HG03045 (cell line): ENCODE measurements around the gene CRABP2.

Experiments
- ATAC-seq: cut with Tn5 transposase; IDR thresholded peaks from one replicate; pipeline ENCODE4 v1.9.1; 2021; ENCODE audit warnings: mild to moderate bottlenecking, moderate library complexity; ENCODE audit not compliant: unreplicated experiment

CRABP2 gene

DNA sequence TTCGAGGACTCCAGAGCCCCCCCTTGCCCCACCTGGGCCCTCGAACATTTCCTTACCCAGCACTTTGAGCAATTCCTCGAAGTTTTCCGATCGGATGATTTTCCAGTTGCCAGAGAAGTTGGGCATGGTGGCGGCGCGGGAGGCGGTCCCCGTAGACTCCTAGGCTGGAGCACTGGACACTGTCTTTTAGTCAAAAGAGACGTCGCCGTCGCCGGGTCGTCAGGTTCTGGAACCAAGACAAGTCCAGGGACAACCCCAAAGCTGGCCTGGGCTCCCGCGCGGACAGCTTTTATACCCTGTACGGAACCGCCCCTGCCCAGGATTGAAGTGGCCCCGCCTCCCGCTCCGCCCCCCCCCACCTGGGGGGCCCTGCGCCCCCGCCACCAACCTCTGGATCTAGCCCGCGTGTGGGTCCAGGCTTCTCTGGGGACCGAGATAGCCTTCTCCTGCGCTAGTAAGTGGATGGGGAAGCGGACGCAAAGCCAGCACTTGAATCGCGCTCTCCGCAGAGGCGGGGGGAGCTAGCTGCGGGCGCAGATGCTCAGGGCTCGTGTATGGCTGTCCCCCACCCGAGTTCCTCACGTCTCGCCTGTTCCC lies at the start of gene CRABP2:
TSS of gene CRABP2 (minus strand) at position 263 of the 597 bp plus-strand sequence. CDS start at position 126, 137 bp downstream.
- ATAC-seq: no peak

- ATAC-seq: no peak
Observed at GRCh38 chr1:156754219-156754618, 48.8 kb upstream of the CRABP2 start.

GRCh38 chr1:156752843-156753482 lies 47.6 kb upstream of the CRABP2 start:
- ATAC-seq: no peak

DNA sequence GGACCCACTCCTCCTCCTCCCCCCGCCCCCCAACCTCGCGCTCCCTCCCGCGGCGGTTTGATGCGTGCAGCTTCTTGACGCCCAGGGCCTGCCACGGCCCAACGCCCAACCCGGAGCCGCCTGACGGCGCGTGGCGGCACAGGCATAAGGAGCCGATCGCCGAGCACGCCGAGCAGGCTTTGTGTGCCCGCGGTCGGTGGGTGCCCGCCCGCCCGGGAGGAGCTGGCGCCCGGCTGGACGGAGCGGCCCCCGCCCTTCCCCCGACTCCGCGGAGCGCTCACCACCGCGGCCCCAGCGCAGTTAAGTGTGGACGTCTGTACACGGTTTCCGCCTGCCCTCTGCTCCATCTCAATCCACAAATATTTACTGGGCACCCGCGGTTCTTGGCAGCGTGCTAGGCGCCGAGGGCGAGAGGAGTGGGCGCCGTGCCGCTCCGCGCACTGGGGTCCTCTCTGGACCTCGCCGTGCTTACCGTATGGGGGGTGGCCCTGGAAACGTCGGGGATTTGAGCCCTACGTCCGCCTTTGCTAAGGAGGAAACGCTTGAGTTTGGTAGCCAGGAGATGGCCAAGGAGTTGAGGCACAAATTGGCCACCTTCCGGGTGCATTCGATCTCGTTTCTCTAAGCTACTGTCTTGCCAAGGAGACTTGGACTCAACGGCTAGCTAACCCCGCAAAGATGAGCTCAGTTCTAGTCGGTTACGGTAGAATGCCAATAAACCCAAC lies 46.5 kb upstream of the CRABP2 start:
- peak; percentile 74 for ATAC-seq

GRCh38 chr1:156751451-156751756 lies 46.0 kb upstream of the CRABP2 start, which contains the start of gene HDGF:
TSS of gene HDGF (minus strand) at chr1:156751675. CDS start at chr1:156751429, 246 bp downstream.
- ATAC-seq: peak; percentile 15

DNA sequence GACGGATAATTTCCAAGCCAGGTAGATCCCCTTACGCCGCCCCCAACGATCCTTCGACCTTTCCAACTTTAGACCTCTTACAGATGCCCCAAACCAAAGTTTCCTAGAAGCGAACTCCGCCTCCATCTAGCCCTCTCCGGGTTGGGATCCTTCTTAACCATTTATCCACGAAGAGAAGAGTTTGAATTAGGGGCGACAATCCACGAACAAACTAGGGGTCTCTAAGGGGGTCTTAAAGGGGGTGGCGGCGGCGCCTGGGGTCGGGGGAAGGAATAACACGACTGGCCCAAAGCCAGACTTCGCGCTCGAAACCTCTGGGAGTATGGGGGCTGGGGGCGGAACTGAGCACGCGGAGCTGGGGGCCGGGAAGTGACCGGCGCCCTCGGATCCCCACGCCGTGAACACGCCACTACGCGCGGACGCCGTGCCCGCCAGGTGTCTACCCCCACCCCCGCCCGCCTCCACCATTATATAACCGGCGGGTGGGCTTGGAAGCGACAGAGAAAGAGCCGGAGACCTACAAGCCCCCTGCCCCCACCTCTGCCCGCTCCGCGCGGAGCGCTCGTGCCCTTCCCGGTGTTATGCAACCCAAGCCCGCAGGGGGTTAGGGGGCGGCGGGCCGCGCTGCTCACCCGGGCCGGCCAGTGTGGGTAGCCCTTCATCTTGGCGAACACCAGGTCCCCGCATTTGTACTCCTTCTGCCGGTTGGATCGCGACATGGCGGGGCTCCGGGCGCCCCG lies 45.5 kb upstream of the CRABP2 start:
- ATAC-seq: peak; percentile 13

- ATAC-seq: no peak
Observed at GRCh38 chr1:156750191-156750672, 44.8 kb upstream of the CRABP2 start.

DNA sequence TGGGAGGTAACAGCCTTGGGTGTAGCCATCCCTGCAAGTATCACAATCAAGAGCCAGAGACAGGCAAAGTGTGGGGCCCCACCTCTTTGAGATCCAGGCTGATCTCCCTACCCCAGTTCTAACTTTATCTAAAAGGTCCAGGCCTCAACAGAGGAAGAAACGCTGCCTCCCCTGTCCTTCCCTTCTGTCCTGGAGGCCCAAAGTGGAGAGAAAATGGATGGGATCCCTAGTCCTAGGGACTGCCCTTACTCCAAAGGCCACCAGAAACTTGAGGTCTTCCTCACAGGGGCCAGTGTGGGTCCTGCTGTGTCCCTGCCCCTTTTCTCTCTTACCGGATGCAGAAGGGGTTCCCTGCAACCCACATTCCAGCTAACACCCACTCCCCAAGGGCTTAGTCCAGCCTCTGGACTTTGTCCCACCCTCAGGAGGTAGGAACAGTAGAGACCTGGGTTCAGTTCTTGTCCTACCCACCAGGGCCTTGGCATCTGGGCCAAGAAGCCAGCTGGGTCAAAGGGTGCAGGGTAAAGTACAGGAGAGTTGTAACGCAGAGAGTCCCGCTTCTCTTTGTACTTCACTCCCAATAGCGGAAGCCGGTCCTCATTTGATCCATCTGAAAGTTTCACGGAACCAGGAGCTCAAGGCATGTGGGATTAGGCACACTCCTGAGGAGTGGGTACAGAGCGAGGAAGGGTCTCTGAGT lies 44.2 kb upstream of the CRABP2 start:
- ATAC-seq: no peak

GRCh38 chr1:156748670-156749418 lies 43.5 kb upstream of the CRABP2 start:
- ATAC-seq: no peak

DNA sequence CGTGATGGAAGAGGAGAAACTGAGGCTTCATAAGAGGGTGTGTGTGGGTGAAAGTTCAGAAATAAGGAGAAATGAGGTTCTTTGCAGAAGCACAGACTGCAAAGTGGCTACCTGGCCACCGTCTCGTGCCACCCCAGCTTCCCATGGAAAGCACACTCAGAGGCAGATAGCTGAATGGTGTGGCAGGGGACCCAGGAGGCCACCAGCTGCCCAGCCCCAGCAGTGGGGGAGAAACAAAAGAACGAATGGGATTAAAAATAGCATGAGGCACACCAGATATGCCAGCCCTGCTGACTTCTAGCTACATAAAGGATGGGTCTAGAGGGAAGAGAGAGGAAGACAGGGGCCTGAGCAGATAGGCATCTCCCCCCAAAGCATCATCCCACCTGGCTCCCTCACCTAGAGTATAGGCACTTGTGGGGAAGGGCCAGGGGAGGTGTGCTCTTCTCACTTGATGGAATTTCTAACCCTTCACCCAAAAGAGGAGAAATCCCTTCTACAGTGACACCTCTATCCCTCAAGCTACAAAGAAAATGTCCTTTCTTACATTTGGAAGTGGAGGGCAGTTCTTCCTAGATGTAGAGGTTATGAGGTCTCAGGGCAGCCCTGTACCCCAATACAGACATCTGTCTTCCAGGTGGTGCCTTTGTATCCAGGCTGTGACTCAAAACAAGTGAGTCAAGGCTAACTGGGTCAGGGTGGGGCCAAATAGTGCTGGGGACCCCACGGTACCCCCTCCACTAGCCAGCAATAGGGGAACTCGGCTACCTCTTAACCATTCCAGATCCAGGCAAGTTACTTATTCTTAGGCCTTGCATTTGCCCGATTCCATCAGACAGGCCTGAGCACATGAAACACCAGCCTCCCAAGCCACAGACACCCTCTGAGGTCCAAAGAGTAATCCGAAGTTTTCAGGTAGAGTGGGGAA lies 42.6 kb upstream of the CRABP2 start:
- no peak for ATAC-seq

DNA sequence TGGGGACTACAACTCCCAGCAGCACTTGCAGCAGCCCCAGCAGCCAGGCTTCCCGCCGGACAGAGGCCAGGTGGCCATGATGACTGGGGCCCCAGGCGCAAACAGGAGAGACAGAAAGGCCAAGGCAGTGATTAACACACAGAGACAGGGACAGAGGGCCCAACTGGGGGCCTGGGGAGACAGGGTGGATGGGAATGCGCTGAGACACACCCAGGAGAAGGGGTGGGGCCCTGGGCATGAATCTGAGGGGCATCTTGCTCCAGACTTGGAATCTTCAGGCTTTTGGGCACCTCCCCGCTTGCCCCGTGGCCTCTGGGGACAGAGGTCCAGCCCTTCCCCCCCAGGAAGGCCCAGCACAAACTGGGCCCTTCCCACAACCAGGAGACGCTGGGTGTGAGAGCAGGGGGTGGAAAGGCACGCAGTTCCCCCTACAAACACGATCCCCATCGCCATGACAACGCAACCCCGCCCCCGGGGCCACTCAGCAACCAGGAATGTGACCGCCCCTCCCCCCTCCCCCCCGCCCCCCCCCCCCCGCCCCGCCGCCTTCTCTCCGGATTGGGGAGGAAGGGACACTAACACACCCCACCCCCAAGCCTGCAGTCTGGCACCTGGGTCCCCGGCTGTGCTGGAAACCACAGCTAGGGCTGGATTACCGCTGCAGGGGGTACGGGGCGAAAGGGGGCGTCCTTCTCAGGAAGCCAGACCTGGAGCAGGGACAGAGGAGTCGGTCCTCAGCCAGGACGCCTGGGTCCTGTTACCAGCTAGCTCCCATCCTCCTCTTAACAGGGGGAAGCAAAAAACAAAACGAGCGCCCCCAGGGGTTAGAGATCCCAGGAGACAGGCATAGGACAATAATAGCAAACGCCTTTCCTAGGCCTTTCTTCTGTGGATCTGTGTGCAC lies 41.6 kb upstream of the CRABP2 start:
- no peak for ATAC-seq

GRCh38 chr1:156746406-156746727 lies 41.0 kb upstream of the CRABP2 start:
- no peak for ATAC-seq

GRCh38 chr1:156745881-156746280 lies 40.5 kb upstream of the CRABP2 start:
- no peak for ATAC-seq

GRCh38 chr1:156744786-156745419 lies 39.5 kb upstream of the CRABP2 start:
- ATAC-seq: no peak

DNA sequence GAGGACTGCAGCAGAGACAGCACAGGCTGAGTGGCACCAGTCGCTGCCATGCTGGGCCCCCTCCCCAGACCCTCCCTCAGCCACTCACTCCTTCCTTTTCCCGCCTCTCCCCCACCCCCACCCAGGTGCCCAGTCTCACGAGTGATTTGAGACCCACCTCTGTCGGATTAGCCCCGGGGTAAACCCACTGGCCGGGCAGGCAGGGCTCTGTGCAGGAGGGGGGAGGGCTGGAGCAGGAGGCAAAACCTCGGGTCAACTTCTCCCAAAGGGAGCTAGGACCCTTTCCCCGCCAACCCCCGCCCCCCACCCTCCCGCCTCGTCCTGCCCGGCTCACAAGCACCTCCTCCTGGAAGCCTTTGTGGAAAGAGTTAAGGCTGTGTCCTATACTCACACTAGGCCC lies 39.0 kb upstream of the CRABP2 start:
- no peak for ATAC-seq

GRCh38 chr1:156743367-156744302 lies 38.3 kb upstream of the CRABP2 start:
- no peak for ATAC-seq

DNA sequence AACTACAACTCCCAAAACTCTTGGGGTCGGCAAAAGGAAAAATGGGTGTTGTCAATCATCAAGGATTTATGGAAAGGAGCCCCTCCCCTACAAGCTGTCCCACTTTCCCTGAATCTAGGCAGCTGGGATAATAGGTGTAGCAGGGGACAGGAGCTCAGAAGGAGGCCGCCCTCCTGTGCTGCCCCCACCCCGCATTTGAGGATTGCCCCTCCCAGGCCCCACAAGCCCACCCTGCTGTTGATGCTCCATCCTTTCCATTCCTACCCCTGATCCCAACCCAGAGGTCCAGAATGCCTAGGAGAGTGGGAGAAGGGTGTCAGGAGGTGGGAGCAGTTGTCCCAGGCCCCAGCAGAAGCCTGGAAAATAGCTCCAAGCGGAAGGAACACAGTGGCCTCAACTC lies 37.4 kb upstream of the CRABP2 start:
- ATAC-seq: no peak
